Spleen (tissue), 11 donors: ENCODE results near the gene OLFM1. TPM values are rescaled to one million over a fixed set of nuclear protein-coding genes. Genes with fewer than 3 reads are reported as not detected.

Experiments
- DNase-seq: peaks from one replicate; pipeline ENCODE4 v3.0.0-alpha.2; 2020
- H3K27ac ChIP-seq, 8 donors: fragments of 200-600 bp; sonication (generic) in 7 of 8; 1 replicate in 4 of 8; 2 replicates in 4 of 8; pipeline versions ENCODE4 v1.5.0 to v1.8.0; 2016 to 2021; ENCODE audit warnings: inconsistent platforms in 4 of 8, mild to moderate bottlenecking in 4 of 8, moderate library complexity in 1 of 8
- H3K27me3 ChIP-seq, 7 donors: fragments of 200-600 bp; sonication (generic) in 6 of 7; replicated peaks in 1 of 7; 1 replicate in 4 of 7; 2 replicates in 3 of 7; pipeline versions ENCODE4 v1.5.0 to v1.8.0; 2016 to 2021; ENCODE audit warnings: inconsistent platforms in 3 of 7, mild to moderate bottlenecking in 1 of 7
- H3K36me3 ChIP-seq, 6 donors: fragments of 200-600 bp; sonication (generic) in 5 of 6; 1 replicate in 4 of 6; 2 replicates in 2 of 6; pipeline versions ENCODE4 v1.5.0 to v1.8.0; 2016 to 2021; ENCODE audit warnings: inconsistent platforms in 2 of 6
- H3K4me1 ChIP-seq, 6 donors: fragments of 200-600 bp; sonication (generic) in 5 of 6; 1 replicate in 3 of 6; 2 replicates in 3 of 6; pipeline versions ENCODE4 v1.5.0 to v1.8.0; 2016 to 2021; ENCODE audit warnings: inconsistent platforms in 3 of 6
- H3K4me3 ChIP-seq, 8 donors: fragments of 200-600 bp; sonication (generic) in 7 of 8; 1 replicate in 4 of 8; 2 replicates in 4 of 8; pipeline versions ENCODE4 v1.5.0 to v1.8.0; 2016 to 2021; ENCODE audit warnings: inconsistent platforms in 4 of 8, mild to moderate bottlenecking in 4 of 8, moderate library complexity in 2 of 8
- H3K9me3 ChIP-seq, 8 donors: fragments of 200-600 bp; sonication (generic) in 7 of 8; 1 replicate in 4 of 8; 2 replicates in 4 of 8; pipeline versions ENCODE4 v1.5.0 to v1.8.0; 2016 to 2021; ENCODE audit warnings: inconsistent platforms in 4 of 8
- CTCF ChIP-seq, 11 experiments: fragments of 200-600 bp in 7 of 11; fragments of 450-650 bp in 4 of 11; sonication (generic) in 4 of 11; IDR thresholded peaks in 8 of 11; conservative IDR thresholded peaks in 3 of 11; 1 replicate in 7 of 11; 2 replicates in 4 of 11; pipeline versions ENCODE4 v1.4.0 to v1.8.0; 2016 to 2021; ENCODE audit warnings: antibody characterized with exemption in 11 of 11, inconsistent platforms in 4 of 11, mild to moderate bottlenecking in 1 of 11
- POLR2A ChIP-seq, 3 donors: fragments of 450-650 bp; IDR thresholded peaks; one replicate each; pipeline ENCODE4 v1.5.1; 2017; ENCODE audit warnings: antibody characterized with exemption in 3 of 3, mild to moderate bottlenecking in 1 of 3
- POLR2AphosphoS5 ChIP-seq, 3 donors: sonication (generic); formaldehyde crosslinking; IDR thresholded peaks; one replicate each; pipeline ENCODE4 v1.5.1; 2017; ENCODE audit warnings: antibody characterized with exemption in 3 of 3
- WGBS, 5 donors: extraction: QIAGEN DNeasy Blood & Tissue Kit in 3 of 5; methylation state at CpG; one replicate each; pipeline versions ENCODE4 v1.1.5 to v1.1.7; 2013 to 2018; 5-methylcytosine and 5-hydroxymethylcytosine counted together
- intact Hi-C: fragments of 100-400 bp; cut with DNase I; formaldehyde crosslinking; loops from one replicate; pipeline ENCODE4 v1.15.0; 2023; ENCODE audit warnings: low total_unique reads
- polyA plus RNA-seq, 3 donors: library from polyadenylated mRNA; stranded (reverse); fragments of 200-250 nt; gene quantifications; one replicate each; pipeline ENCODE4 v1.2.1, GENCODE V29; 2013
- total RNA-seq, 7 donors: library from RNA; depleted of rRNA in 3 of 7; stranded (reverse); fragments of >200 nt in 3 of 7; fragmentation: NEBNext Ultra II Directional in 4 of 7; extraction: Animal tissue kit (Norgen Biotek cat#: 25700) in 4 of 7; gene quantifications; one replicate each; pipeline versions ENCODE4 v1.1.0 to v1.2.1, GENCODE V29; 2016 to 2021
- donor health status: healthy with polysubstance abuse.
- donor health status: DM: no; HTN: no; CAD: no; lungs with moderate emphysema.
- donor health status: DM: no; HTN: no; CAD: no.
- donor health status: Bipolar disorder and iron deficiency.
- donor health status: healthy.
- donor health status: DM: no; HTN: no; CAD: no.
- donor health status: DM: yes; HTN: yes; CAD: no.

The OLFM1 gene
- total and polyA plus RNA-seq, 10 donors = 5.9 to 109 (median 44.7) TPM

- H3K36me3 ChIP-seq = no peaks in the 10 kb centered on the region
- no peaks in the 10 kb centered on the region for H3K4me1 ChIP-seq
- TF ChIP-seq CTCF (IDR thresholded peaks at IDR 0.05 in 8 of 11, conservative IDR thresholded peaks at IDR 0.05 in 3 of 11) (no peak), POLR2A (IDR thresholded peaks at IDR 0.05) (no peak), POLR2AphosphoS5 (IDR thresholded peaks at IDR 0.05) (no peak)
- no peak overlapping the region for H3K27ac ChIP-seq
- H3K4me3 ChIP-seq = no peak overlapping the region
- WGBS, 5 donors = 62 to 76% (median 69%) methylated on average over 6 of the region's 6 CpGs
- DNase-seq = no peak
- peaks cover 0 to 23% (median 15%) of the 10 kb centered on the region in 8 donors for H3K9me3 ChIP-seq
- intact Hi-C loops = no loop called here
- H3K27me3 ChIP-seq = peaks cover 0 to 69% (median 0%) of the 10 kb centered on the region in 7 donors
Observed at GRCh38 chr9:135151757-135152613, 64.5 kb downstream of the OLFM1 start.

DNA sequence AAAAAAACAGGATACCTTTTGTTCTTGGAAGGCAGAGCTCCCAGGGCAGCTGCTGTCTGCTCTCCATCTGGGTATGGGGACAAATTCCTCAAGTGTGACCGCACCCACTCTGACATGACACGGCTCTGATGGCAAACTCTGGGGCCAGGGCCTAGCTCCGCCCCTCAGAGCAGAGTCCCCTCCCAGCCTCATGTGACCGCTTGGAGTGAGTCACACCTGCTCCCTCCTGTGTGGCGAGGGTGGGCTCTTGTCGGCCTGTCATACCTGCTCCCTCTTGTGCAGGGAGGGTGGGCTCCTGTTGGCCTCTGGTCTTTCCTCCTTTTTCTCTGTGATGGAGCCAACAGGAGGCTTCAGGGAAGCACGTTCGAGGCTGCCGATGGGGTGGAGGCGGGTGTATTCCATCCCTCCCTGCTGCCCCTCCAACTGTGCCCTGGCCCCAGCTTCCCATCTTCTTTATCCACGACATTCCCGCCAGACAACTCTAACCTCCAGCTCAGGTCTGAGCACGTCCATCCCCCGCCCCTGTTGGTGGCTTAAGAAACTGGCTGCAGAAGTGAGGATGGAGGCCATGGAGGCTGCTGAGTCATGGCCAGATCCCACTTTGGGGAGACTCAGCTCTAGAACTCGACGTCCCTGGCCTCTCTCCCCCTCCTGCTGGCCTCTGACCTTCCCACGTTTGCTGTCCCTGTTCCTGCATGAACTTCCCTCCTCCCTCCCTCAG, 65.3 kb downstream of the OLFM1 start:
- TF ChIP-seq POLR2AphosphoS5 (IDR thresholded peaks at IDR 0.05) (no peak), POLR2A (IDR thresholded peaks at IDR 0.05) (no peak), CTCF (IDR thresholded peaks at IDR 0.05 in 8 of 11, conservative IDR thresholded peaks at IDR 0.05 in 3 of 11) (no peak)
- Histone ChIP-seq H3K27ac (no peak overlapping the region), H3K36me3 (no peaks in the 10 kb centered on the region), H3K4me3 (no peak overlapping the region), H3K27me3 (peaks cover 0 to 68% (median 0%) of the 10 kb centered on the region in 7 donors), H3K4me1 (no peaks in the 10 kb centered on the region), H3K9me3 (peaks cover 0 to 23% (median 15%) of the 10 kb centered on the region in 8 donors)
- WGBS, 5 donors = 36 to 55% (median 48%) methylated on average over 17 of the region's 17 CpGs
- no peak for DNase-seq
- intact Hi-C loops = no loop called here

DNA sequence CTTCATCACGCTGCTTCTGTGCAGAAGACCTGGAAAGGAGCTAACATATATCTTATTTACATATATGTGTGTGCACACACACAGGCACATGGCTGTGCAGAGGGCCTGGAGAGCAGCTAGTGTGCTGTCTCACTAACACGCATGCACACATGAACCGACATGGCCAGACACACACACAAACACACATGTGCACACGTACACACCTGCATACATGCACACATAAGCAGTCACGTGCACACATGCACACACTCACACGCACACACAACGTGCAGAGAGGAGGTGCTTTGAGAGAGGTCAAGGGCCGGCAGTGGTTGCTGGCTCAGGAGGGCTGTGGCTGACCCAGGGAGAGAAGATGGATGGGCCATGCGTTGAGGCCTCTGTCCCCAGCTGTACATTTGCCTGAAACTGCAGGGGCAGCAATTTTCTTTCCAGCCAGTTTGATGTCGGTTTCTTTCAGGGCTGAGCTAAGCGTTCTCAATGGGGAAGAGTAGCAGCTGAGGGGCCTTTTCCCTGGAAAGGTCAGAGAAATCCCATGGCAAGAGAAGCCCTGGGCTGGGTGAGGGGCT, 66.7 kb downstream of the OLFM1 start:
- TF ChIP-seq CTCF (IDR thresholded peaks at IDR 0.05 in 8 of 11, conservative IDR thresholded peaks at IDR 0.05 in 3 of 11) = no peak
- TF ChIP-seq POLR2AphosphoS5 (IDR thresholded peaks at IDR 0.05) = no peak
- TF ChIP-seq POLR2A (IDR thresholded peaks at IDR 0.05) = no peak
- Histone ChIP-seq H3K36me3 (no peaks in the 10 kb centered on the region), H3K4me1 (no peaks in the 10 kb centered on the region), H3K4me3 (no peak overlapping the region), H3K27ac (no peak overlapping the region), H3K9me3 (peaks cover 0 to 23% (median 15%) of the 10 kb centered on the region in 8 donors), H3K27me3 (peaks cover 0 to 68% (median 0%) of the 10 kb centered on the region in 7 donors)
- DNase-seq = no peak
- 70 to 83% (median 76%) methylated on average over 8 to 11 of the region's 11 CpGs for WGBS, 5 donors
- intact Hi-C loops = no loop called here
